GM19043 (cell line): ENCODE measurements around the gene LY6G5C.

Source experiments
- ATAC-seq: cut with Tn5 transposase; IDR thresholded peaks from one replicate; pipeline ENCODE4 v1.9.1; 2021; ENCODE audit warnings: low read depth; ENCODE audit not compliant: unreplicated experiment

The LY6G5C gene

GRCh38 chr6:31642798-31643570, 37.9 kb downstream of the LY6G5C start:
- no peak for ATAC-seq

- no peak for ATAC-seq
These were observed 39.5 kb downstream of the LY6G5C start for GRCh38 chr6:31641370-31641769.

- ATAC-seq = no peak
These were observed 40.3 kb downstream of the LY6G5C start for GRCh38 chr6:31640612-31641011.

- ATAC-seq = no peak
These were observed 41.4 kb downstream of the LY6G5C start for GRCh38 chr6:31639449-31639861.

- no peak for ATAC-seq
These were observed 41.8 kb downstream of the LY6G5C start for GRCh38 chr6:31639043-31639442.

GRCh38 chr6:31636698-31637596, 43.9 kb downstream of the LY6G5C start:
- no peak for ATAC-seq

- no peak for ATAC-seq
These were observed 45.8 kb downstream of the LY6G5C start for GRCh38 chr6:31634969-31635575.

GRCh38 chr6:31634131-31634530, 46.7 kb downstream of the LY6G5C start:
- ATAC-seq = no peak

- ATAC-seq = no peak
These were observed 47.4 kb downstream of the LY6G5C start for GRCh38 chr6:31633447-31633846.

- ATAC-seq = no peak
These were observed 48.5 kb downstream of the LY6G5C start for GRCh38 chr6:31632279-31632946.

GRCh38 chr6:31631681-31632278, 49.1 kb downstream of the LY6G5C start:
- no peak for ATAC-seq

- ATAC-seq = no peak
These were observed 49.7 kb downstream of the LY6G5C start for GRCh38 chr6:31631209-31631608.

- ATAC-seq = no peak
These were observed 50.5 kb downstream of the LY6G5C start for GRCh38 chr6:31630177-31630934.

- no peak for ATAC-seq
These were observed 51.9 kb downstream of the LY6G5C start for GRCh38 chr6:31629014-31629413.

- ATAC-seq = no peak
These were observed 53.1 kb downstream of the LY6G5C start for GRCh38 chr6:31627690-31628287.

- ATAC-seq = no peak
These were observed 53.9 kb downstream of the LY6G5C start for GRCh38 chr6:31626952-31627351.
